Left forelimb (tissue), 1 donor: ENCODE measurements around the gene UIMC1.

Experiments
- DNase-seq: peaks from one replicate; pipeline ENCODE4 v3.0.0-alpha.2; 2018; ENCODE audit warnings: low spot score

UIMC1 gene

DNA sequence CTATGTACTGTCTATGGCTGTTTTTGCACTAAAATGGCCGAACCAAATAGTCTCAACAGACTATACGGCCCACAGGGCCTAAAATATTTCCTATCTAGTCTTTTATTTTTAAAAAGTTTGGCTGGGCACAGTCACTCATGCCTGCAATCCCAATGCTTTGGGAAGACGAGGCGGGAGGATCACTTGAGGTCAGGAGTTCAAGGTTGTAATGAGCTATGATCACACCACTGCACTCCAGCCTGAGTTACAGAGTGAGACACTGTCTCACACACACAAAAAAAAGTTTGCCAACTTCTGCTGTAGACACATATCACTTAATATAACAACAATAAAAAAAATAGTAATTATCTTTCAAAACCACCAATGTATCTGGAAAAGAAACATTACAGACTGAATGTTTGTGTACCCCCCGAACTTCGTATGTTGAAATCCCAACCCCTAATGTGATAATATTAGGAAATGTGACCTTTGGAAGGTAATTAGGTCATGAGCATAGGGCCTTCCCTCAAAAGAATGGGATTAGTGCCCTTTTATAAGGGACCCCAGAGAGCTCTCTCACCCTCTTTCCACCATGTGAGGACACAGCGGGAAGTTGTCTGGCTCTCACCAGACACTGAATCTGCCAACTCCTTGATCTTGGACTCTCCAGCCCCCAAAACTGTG lies 53.9 kb downstream of the UIMC1 start:
- no peak for DNase-seq

DNA sequence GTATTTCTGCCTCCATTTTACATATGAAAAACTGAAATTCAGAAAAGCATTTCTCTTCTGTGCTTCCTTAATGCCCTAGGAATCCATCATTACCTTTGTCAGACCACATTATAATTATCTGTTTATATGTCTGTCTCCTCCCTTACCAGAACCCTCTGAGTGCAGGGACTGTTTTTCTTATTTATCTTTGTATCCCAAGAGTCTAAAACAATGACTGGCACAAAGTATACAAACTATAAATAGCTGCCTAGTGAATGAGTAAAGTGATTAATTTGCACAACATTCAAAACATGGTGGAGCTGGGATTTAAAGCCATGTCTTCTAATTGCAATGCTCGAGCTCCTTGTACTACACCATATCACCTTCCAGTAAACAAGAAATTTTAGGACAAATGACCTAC lies 58.1 kb downstream of the UIMC1 start:
- no peak for DNase-seq

GRCh38 chr5:176947847-176948246 lies 58.7 kb downstream of the UIMC1 start:
- no peak for DNase-seq

DNA sequence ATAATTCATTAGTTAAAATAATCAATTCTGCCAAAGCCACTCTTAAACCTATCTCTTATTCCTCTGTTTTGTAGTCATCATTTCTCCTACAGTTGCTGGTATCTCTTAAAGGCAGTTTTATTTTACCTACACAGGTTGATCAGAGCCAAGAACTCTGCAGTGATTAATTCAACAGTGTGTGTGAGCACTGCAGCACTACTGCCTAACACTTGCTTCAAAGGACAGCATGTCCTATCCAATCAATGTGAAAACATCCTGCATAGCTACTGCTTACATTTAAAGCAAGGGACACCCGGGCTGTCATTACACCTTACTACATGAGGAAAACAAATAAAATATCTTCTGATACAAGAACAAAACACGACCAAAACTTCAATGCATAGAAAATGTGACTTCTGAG lies 62.3 kb downstream of the UIMC1 start:
- DNase-seq = no peak

- no peak for DNase-seq
Measured at GRCh38 chr5:176943816-176944215, 62.8 kb downstream of the UIMC1 start.

DNA sequence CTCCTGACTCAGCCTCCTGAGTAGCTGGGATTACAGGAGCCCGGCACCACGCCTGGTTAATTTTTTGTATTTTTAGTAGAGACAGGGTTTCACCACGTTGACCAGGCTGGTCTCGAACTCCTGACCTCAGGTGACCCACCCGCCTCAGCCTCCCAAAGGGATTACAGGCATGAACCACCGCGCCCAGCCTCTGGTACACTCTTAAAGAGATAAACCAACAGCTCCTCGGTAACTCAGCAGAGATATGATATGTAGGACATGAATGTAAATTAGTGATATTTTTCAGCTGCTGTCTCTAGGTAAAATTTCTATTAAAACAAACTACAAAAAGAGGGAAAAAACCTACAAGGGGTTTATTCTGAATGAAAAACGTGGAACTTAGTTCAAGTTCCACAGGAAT lies 64.6 kb downstream of the UIMC1 start:
- DNase-seq = no peak

DNA sequence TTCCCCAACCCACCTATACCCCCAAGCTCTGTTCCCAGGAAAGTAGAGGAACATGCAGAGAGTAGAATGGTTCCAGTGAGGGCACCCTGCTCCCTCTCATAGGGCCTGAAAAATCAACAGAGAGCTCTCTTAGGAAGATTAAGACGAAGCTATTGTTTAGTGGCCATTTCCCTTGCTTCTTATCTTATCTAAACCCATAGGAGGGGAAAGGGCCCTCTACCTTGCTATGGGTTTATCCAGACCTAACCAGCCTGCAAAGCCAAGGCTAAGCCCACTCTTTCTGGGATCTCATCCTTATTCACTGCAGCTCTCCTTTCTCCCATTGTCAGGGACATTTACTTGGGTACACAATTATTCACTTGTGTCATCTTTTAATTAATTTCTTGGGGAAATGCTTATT lies 68.1 kb downstream of the UIMC1 start:
- DNase-seq = no peak

DNA sequence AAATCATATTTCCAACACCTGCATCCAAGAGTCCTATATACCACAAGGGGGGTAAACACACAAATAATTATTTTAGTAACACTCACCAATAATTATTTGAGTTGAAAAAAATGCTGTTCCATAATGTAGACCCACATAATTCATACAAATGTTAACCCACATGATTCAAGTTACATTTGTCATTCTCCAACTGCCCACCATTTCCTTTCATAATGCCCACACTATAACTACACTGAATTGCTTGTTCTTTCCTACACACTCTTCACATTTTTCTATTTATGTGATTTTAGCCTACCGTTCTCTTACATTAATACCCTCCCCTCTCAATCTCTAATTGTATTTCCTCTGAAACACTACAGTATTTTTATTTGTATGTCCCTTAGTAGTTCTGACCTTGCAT lies 71.6 kb downstream of the UIMC1 start:
- no peak for DNase-seq

DNA sequence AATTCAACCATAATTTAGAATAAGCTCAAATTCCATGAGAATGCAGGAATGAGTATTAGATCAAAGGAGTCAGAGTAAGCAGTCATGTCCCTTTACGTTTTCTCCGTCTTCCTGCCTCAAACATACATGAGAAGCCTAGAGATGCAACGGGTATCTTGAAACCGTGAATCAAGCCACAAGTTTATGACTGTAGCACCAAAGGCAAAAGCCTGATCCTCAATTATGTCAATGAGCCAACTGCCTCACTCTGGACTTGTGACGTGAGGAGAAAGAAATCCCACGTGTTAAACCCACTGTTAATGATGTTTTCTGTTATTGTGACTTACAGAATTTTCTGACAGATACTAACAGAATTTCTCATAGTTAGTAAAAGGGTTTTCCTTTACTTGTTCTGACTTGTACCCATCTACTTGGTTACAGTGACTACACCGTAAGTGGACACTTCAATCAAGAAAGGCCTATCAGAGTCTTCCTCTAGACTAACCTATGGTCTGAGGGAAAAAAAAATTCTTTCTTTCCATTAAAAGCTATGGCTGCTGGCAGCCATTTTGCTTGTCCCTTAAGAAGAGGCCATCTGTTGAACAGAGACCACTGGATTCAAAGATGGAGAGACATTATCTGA lies 72.2 kb downstream of the UIMC1 start:
- no peak for DNase-seq

DNA sequence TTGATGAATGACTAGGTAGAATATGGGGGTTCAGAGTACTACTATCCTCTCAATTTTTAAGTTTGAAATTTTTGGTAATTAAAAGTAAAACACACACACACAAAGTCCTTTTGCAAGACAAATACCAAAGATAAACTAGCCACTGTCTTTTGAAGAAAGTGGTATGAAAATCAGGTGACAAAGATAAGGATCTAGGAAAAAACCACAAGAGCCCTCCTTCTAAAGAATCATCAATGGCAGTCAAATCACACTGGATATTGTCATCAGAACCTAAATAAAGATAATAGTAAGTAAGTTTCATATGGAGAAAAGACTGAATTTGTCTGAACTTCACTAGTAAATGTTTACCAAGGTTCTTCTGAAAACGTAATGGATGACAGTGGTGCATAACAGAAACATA lies 76.9 kb downstream of the UIMC1 start:
- DNase-seq = no peak

DNA sequence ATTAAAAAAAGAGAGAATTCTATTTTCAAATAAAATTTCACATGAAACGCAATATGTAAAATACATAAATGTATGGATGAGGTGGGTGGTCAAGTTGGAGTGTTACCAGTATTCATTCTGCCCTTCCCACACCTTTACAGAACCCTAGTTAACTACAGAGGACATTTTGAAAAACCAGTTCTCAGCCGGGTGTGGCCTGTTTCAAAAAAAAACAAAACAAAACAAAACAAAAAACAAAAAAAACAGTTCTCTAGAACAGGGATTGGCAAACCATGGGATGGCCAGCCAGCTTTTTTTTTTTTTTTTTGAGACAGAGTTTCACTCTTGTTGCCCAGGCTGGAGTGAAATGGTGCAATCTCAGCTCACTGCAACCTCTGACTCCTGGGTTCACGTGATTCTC lies 79.0 kb downstream of the UIMC1 start:
- DNase-seq = no peak

DNA sequence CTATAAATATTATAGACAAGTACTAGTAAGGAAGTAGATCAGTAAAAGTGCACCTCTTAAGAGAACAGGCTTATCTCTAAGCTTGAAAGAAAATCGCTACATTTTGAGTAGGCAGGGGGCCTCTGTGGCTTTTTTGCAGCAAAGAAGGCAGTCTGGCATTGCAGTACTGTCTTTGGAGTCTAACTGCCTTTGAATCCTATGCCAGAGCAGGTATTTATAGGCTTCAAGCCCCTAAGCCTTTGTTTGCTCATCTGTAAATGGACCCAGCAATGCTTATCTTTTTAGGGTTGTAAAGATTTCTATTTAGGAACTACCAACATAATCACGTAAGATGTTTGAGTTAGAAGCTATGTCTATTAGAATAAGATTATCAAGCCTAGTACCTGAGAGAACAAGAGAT lies 83.8 kb downstream of the UIMC1 start:
- no peak for DNase-seq

- DNase-seq = no peak
Measured at GRCh38 chr5:176921714-176922113, 84.9 kb downstream of the UIMC1 start.

- DNase-seq = no peak
Measured at GRCh38 chr5:176918613-176919012, 88.0 kb downstream of the UIMC1 start.

GRCh38 chr5:176916337-176916736 lies 90.2 kb downstream of the UIMC1 start:
- no peak for DNase-seq

- no peak for DNase-seq
Measured at GRCh38 chr5:176915906-176916305, 90.7 kb downstream of the UIMC1 start.

GRCh38 chr5:176912115-176912514 lies 94.5 kb downstream of the UIMC1 start:
- DNase-seq = no peak

DNA sequence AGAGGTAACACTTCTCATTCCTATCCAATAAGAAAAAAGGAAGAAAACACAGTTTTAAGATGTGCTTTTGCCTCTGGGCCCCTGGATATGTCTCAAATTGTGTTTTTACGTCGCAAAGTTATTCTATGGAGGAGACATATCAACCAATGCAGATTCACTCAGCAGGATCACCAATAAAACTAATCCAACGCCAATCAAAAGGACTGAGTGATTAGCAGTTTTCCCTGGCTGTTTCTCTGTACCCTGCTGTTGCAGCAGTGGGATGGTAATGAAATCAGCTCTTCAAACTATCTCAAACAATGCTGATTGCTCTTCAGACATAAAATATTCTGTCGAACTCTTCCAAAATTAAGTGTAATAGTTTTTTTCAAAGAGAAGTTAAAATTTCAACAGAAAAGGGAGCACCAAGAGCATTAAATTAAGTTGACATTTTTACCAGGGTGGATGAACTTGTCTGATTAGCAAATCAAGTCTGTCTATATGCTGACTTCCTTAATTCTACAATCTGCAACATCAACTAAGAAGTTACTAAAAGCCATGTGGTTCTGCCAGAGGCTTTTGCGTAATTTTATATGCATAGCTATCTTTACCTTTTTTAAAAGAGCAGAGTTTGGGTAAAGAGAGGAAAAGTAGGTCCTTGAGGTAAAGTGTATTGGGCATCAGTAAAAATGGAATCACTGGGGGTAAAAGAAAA lies 97.8 kb downstream of the UIMC1 start:
- DNase-seq = no peak

DNA sequence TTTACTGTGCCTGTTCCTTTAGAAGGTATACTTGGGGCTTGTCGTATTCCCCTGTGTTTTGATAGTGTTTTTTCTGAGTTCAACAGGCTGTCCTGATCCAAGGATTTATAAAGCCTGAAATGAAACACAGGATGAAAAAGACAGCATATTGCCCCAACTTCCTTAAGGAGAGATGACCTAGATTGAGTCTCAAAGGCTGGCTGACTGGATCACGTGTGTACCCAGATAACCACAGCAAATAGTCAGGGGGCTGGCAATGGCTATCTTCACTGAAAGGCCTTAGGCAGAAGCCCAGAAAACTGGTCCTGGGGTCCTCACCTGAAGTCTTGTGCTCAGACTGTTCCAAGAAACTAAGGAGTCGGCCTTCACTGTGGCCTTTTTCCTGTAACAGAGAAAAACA lies 99.8 kb downstream of the UIMC1 start:
- no peak for DNase-seq

DNA sequence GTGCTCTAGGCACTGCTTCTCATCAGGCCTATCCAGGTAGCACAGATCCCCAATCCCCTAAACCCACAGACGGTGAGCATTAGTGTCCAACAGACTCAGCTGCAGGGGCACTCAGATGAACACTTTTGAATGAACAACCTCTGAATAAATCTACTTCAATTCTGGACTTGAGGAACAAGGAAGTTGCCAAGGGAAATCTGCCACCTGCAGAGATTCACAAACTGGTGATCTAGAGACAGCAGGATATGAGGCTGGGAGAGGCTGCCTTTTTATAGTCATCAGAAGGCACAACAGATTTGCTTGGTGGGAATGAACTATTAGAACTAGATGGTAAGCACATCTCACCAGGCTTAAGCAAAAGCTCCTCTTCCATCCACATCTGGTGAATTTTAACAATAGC lies 100.5 kb downstream of the UIMC1 start:
- no peak for DNase-seq

GRCh38 chr5:176904276-176904675 lies 102.3 kb downstream of the UIMC1 start:
- DNase-seq = no peak

DNA sequence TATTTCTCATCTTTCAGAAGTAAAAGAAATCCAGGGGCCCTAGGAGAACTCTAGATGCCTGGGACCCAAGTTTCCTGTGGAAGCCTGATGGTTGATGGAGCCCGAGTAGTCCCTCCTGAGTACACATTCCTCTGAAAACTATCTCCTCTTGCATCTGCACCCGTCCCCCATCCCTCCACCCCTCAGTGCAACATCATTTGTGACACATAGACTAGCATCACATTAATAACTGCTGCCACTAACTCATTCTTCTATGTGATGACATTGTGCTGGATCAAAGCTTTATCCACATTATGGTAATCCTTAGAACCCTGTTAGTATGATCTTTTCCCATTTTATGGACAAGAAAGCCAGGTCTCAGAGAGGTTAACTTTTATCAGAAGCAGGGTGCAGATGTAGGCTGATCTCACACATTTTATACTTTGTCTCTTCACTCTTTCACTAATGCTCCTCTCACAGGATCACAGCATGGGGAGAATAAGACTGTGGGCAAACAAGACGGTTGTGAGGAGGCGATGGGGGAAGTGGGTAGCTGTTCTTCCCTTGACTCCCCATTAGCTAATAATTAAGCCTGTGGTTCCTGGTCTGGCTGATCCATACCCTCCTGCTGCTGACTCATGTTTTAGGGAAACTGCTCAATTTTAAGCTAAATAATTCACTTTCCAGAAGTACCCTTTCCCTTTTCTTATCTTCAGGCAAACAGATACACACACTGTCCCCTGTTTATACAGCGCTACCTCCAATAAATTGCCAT lies 103.5 kb downstream of the UIMC1 start:
- no peak for DNase-seq
